ENCODE data around the gene MUC5AC.
"Not testable (repeated sequence)": the region's sequence is repeated elsewhere in the genome, so short reads cannot be mapped to it uniquely, and the experiment has no call there.

Gene MUC5AC

DNA sequence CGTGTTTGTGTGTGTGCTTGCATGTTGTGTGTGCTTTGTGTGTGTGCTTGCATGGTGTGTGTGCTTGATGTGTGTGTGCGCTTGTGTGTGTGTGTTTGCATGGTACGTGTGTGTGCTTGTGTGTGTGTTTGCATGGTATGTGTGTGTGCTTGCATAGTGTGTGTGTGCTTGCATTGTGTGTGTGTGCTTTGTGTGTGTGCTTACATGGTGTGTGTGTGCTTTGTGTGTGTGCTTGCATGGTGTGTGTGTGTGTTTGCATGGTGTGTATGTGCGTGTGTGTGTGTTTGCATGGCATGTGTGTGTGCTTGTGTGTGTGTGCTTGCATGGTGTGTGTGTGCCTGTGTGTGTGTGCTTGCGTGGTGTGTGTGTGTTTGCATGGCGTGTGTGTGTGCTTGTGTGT lies 10.0 kb upstream of the MUC5AC start:
- no peak for DNase-seq (ENCODE audit: low spot score)

DNA sequence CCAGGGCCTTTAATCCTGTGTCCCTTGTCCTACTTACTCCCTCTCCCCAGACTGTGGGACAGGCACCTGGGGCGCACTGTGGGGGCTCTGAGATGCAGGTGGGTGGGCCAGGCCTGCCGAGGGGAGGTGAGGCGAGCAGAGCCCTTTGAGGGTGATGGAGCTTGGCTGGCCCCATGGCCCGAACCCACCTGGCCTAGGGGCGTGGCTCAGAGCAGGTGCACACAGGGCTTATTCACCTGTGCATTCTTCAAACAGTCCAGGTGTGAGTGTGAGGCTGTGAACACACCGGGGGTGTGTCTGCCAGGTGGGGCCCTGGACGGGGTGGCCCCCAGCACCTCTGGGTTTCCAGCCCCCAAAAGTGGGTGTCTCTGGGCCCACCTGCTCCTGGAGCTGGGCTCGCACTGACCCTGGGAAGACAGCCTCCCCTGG lies 9.0 kb upstream of the MUC5AC start:
- no peak for DNase-seq (ENCODE audit: low spot score)

DNA sequence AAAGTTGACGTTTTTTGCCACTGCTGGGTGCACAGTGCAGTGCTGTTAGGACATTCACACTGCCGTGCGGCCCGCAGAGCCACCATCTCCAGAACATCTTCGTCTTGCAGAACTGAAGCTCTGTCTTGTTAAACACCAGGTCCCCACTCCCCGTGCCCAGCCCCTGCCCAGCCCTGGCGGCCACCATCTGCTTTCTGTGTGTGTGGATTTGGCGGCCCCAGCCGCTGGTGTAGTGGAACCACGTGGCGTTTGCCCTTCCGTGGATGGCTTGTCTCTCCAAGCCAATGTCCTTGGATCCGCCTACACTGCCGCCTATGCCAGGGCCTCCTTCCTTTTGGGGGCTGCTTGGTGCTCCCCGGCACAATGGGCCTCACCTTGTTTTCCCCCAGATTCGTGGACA lies 8.2 kb upstream of the MUC5AC start:
- no peak for DNase-seq (ENCODE audit: low spot score)

DNA sequence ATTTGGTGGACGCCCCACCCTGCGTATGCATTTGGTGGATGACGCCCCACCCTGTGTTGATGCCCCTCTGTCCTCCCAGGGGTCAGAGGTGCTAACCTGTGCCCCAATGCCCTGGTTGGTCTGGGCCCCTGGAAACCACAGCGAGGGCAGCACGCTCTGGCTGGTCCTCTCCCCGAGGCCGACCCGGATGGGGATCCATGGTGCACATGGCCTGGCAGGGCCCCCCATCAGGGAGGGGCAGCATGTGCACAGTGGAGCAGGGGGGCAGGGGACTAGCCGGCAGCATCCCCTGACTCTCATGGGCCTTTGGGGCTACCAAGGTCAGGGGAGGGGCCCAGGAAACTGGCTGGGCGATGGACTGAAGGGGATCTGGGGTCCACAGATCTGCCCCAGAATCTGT lies 7.6 kb upstream of the MUC5AC start:
- DNase-seq (ENCODE audit: low spot score), result no peak

DNA sequence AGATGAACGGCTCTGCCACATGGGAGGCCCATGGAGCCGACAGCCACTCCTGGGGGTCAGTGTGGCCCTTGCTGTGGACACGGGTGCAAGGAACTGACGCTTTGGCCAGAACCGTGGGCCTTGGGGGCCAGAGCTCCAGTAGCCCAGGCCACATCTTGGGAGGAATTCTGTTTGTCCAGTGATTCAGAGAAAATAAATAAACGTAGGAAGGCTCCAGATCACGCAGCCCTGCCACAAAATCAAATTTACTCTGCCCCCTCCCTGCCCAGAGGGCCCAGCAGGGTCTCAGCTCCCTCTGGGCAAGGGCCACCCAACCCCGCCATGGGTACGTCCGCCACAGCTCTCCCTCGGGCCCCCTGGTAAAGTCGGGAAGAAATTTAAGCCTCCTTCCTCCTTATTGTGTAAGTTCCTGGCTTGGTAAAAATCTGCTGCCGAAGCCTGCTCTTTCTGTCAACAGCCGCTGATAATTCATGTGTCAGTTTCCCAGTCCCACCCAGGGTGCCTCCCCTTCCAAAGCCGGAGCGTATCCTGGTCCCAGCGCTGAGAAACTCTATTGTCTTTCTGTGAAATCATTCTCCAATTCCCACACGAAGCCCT lies 6.9 kb upstream of the MUC5AC start:
- peak; percentile 29 for DNase-seq (ENCODE audit: low spot score)

DNA sequence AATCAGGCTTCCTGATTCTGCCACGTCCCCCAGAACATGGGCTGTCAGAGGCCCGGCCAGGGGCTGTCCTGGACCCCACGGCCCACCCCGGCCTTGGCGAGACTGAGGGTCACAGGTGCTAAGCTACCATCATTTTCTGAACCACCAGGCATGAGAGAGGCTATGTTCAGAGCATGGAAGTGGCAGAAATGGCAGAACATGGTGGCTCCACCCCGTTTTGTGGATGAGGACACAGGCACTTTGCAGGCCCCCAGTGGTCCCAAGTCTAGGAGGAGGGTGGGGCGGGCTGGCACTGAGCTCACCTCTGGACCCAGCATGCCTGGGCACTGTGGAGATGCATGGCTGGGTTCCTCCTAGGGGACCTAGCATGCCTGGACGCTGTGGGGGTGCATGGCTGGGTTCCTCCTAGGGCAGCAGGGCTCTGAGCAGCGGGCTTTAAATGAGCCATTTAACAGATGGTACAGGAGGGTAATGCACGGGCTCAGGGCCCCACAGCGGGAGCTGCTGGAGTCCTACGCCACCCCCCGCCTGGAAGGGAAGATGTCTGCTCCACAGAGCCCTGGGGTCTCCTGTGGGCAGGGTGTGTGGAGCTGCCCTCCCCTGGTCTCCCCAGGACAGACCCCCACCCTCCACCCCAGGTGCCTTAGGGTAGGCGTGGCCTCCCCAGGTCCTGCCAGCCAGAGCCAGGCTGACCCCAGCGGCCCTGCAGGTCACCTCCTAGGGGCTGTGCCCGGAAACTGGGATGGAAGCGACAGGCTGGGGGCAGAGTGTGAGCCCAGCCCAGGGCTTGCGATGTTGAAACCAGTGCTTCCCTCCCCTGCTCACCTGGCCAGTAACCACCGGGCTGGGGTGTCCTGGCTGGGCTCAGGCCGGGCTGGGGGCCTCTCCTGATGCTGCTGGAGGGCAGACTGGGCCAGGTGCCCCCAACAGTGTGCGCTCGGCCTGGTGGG lies 6.1 kb upstream of the MUC5AC start:
- DNase-seq (ENCODE audit: low spot score), result peak; percentile 39

DNA sequence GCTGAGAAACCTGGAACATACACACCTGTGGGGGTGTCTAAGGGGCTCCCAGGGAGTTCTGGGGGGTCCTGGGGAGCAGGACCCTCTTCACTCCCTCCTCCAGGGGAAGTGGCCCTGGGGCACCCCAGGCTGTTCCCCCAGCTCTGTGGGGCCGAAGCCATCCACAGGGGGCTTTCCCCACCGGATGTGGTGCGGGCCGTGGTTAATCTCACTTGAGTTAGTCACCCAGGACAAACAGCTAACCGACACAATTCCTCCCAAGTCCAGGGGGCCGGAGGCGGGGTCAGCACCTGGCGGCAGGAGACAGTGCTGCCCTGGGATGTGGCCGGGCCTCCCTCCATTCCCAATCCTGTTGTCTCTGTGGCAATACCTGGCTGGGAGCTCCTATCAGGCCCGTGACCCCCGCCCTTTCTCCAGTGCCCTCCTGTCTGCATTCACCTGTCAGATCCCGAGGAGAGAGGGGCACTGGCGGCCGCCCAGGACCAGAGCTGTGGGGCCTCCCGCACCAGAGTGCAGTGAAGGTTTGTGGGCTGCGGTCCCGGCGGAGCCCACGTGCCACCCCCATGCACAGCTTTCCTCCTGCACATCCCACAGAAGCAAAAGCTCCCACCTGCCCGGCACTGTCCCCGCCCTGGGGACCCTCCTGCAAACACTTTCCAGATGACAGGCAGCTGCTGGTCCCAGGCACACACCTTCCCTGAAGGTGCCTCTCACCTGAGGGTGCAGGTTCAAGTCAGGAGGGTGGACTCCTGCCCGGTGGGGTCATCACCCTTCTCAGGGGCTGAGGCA lies 5.2 kb upstream of the MUC5AC start:
- DNase-seq (ENCODE audit: low spot score), result peak; percentile 35

DNA sequence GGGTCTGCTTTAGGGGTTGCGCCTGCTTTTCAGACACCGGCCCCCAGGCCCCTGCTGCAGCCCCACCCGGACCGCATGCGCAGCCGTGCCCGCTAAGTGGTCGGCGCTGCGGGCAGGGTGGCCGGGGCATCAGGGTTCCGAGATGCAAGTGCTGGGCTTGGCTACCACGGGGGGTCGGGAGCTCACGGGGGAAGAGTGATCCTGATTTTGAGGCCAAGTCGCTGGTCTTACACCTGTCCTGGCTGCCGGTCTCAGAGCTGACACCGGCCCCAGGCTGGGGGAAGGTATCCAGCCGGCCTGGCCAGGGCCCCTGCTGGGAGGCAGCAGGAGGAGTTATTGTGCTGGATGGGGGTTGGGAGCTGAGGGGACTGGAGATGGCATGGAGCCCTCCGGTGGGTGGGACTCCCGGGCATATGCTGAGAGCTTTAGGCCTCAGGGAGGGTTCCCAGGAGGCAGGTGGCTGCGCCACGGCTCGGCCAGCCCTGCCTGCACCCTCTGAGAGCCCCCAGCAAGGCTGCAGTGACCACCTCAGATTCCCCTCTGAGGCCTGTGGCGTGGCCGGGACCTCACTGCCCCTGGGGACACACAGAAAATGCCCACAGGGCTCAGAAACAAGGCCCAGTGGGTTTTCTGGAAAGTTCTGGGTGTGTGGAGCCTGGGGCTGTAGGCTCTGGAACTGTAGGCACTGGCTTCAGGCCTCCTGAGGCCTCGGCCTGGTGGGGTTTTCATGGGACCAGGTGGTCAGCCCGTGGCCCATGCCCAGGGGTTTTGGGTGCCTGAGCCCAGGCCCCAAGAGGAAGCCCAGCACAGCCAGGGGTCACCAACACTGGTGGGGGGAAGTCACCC lies 4.4 kb upstream of the MUC5AC start:
- DNase-seq (ENCODE audit: low spot score), result peak; percentile 53

DNA sequence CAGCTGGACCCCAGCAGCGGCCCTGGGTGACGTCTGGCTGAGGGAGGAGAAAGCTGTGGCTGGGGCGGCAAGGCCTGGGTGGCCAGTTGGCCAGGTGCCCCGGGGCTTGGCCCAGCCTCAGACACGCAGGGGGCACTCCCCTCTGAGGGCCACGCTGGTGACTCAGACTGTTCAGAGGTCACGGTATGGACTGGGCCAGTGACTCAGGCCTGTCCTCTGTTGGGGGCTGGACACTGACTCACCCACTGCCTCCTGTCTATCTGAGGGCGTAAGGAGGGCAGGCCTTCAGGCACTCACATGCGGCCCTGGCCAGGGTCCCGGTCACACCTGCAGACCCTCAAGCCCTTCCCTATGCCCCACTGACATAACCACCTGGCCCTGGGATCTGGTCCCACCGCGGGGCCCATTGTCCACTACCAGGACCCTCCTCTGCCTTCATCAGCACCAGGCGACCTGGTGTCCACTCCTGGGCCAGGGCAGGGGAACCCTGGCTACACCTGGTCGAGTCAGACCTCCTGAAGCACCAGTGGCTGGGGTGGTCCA lies 3.7 kb upstream of the MUC5AC start:
- peak; percentile 56 for DNase-seq (ENCODE audit: low spot score)

DNA sequence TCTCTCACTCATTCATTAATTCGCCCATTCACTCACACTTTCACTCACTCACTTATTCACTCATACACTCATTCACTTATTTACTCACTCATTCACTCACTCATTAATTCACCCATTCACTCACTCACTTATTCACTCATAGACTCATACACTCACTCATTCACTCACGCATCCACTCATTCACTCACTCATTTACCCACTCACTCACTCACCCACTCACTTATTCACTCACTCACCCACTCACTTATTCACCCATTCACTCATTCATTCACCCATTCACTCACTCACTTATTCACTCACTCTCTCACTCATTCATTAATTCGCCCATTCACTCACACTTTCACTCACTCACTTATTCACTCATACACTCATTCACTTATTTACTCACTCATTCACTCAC lies 3.1 kb upstream of the MUC5AC start:
- DNase-seq (ENCODE audit: low spot score), result not testable (repeated sequence)

DNA sequence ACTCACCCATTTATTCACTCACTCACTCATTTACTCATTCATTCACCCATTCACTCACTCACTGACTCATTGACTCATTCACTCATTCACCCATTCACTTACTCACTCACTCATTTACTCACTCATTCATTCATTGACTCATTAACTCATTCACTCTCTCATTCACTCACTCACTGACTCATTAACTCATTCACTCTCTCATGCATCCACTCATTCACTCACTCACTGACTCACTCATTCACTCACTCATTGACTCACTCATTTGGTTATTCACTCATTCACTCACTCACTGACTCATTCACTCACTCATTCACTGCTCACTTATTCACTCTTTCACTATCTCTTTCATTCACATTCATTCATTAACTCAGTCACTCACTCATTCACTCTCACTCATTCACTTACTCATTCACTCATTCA lies 2.5 kb upstream of the MUC5AC start:
- DNase-seq (ENCODE audit: low spot score), result no peak

DNA sequence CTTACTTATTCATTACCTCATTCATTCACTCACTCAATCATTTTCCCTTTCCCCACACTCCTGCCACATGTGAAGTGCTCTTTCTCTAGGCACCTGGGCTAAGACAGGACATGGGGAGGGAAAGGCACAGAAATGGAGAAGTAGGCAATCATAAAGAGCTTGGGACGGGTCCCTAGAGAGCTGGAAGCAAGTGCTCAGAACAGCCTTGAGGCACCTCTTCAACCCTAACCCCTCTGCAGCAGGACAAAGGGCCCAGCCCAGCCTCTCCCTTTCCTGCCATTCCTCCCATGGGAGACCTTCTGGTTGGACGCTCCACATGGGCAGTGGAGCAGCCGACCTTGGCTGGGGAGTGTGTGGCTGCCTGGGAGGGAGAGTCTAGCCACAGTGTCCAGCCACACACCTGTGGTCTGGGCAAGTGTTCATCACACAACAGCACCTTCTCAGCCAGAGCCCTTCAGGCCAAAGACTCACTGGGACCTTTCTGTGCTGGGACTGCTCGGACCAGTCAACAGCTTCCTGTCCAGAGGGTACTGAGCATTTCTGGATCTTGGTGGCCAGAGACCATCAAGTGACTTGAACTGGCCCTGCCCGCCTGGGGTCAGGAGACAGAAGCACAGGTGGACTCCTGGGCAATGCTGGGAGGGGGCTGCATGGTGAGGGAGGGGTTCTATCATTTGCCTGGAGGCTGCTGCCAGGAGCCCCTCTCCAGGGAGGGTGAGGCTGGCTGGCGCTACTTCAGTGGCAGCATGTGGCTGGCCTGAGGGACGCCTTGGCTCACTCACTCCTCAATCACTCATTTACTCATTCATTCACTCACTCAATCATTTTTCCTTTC lies 1.0 kb upstream of the MUC5AC start:
- DNase-seq (ENCODE audit: low spot score), result peak; percentile 18

DNA sequence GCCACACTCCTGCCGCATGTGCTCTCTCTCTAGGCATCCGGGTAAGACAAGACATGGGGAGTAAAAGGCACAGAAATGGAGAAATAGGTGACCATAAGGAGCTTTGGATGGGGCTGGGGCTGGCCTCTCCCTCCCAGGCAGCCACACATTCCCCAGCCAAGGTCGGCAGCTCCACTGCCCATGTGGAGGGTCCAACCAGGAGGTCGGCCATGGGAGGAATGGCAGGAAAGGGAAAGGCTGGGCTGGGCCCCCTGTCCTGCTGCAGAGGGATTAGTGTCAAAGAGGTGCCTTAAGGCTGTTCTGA lies 460 bp upstream of the MUC5AC start:
- no peak for DNase-seq (ENCODE audit: low spot score)

DNA sequence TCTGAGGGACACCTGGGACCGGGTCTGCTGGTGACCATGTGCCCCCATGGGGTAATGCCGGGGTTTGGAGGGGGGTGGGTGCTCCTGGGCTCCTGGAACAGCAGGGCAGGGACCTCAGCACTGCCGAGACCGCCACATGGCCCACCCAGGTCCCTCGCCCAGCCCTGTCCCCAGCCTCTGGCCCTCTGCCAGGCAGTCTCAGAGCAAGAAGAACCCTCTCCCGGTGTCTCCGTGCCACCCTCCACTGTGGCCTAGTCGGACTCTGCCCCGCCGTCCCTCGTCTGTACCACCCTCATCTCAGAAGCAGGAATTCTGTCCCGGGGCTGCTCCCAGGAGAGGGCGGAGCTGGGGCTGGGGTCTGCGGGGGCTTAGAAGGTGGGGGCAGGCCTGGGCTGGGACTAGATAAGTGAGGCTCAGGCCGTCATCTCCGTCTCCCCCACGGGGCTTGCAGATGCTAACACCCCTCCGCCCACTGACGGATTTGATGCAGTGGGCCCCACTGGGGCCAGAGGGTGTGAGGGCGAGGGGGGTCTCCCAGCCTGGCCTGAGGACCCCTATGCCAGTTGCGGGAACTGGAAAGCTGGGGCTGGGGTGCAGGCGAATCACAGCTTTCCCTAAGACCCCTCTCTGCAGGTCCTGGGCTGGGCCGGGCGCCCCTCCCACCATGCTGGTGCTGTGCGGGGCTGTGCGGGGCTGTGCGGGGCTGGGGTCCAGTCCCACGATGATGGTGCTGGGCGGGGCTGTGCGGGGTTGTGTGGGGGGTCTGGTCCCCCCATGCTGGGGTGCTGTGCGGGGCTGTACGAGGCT lies 1.1 kb downstream of the MUC5AC start:
- peak; percentile 19 for DNase-seq (ENCODE audit: low spot score)

DNA sequence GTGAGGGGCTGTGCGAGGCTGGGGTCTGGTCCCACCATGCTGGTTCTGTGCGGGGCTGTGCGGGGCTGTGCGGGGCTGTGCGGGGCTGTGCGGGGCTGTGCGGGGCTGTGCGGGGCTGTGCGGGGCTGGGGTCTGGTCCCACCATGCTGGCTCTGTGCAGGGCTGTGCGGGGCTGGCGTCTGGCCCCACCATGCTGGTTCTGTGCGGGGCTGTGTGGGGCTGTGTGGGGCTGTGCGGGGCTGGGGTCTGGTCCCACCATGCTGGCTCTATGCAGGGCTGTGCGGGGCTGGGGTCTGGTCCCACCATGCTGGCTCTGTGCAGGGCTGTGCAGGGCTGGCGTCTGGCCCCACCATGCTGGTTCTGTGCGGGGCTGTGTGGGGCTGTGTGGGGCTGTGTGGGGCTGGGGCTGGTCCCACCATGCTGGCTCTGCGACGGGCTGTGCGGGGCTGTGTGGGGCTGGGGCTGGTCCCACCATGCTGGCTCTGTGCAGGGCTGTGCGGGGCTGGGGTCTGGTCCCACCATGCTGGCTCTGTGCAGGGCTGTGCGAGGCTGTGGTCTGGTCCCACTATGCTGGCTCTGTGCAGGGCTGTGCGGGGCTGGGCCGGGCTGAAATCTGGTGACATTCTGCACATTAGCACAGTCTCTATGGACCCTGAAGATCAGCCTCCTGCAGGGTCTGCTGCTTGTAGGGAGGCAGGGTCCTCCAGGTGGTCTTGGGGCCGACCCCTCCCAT lies 1.9 kb downstream of the MUC5AC start:
- DNase-seq (ENCODE audit: low spot score), result not testable (repeated sequence)

DNA sequence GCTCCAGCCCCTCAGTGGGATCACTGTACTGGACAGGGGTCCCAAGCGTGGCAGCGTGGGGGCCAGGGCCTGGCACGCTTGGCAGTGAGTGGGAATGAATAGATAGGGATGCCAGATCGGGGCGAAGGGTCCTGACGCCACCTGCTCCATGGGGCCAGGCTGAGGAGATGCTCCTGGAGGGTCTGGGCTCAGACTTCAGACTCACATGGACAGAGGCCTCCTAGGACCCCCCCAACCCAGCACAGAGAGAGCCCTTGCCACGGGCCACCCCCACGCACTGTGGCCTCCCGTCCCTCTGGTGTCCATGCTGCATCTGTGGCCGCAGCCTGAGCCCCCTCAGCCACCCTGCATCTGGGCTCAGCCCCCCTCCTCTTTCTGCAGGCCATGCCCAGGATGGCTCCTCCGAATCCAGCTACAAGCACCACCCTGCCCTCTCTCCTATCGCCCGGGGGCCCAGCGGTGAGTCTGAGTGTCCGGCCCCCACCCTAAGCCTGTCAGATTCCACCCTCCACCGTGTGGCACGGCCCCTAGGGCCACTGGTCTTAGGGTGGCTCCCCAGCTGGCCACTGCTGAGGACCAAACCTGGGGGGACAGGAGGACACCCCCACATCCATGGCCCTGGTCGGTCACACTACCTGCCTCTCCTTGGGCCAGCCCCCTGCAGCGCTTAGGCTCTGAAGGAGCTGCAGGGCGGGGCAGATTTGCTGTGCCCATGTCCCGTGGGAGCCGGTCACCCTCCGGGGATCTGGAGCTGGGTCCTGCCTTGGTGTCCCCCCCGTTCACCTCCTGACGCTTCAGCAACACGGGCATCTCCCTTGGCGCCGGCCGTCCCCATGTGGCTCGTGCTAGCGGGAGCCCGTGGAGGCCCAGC lies 2.7 kb downstream of the MUC5AC start:
- peak; percentile 21 for DNase-seq (ENCODE audit: low spot score)

DNA sequence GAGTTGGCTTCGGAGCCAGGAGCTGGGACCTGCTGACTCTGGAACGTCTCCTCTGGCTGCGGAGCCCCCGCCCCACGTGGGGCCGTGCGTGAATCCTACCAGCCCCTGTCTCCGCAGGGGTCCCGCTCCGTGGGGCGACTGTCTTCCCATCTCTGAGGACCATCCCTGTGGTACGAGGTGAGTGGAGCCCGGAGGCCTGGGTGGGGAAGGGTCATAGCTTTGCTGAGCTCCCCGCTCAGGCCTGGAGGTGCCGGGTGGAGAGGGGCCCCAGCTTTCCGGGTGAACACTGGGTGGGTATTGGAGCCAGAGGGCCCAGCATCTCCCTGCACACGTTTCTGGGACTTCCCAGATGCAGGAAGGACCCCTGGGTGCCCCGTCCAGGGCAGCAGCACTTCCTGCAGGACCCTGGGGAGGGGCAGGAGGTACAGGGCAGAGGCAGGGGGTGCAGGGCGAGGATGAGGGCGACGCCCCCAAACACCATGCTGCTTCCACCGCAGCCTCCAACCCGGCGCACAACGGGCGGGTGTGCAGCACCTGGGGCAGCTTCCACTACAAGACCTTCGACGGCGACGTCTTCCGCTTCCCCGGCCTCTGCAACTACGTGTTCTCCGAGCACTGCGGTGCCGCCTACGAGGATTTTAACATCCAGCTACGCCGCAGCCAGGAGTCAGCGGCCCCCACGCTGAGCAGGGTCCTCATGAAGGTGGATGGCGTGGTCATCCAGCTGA lies 3.8 kb downstream of the MUC5AC start:
- peak; percentile 17 for DNase-seq (ENCODE audit: low spot score)

DNA sequence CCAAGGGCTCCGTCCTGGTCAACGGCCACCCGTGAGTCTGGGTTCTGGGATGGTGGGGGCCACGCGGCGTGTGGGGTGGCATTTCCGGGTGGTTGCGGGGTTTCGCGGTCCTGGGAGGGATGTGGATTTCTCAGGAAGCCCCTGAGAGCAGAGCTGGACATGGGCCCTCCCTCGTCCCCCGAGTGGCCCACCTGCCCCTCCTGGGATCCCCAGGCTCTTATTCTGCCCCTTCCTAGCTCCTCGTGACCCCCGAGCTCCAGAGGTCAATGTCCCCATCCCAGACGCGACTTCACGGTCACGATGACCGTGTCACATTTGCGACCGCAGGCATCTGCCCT lies 4.4 kb downstream of the MUC5AC start:
- peak; percentile 15 for DNase-seq (ENCODE audit: low spot score)
